ENCODE data around the gene USP13. TPM values are rescaled to one million over a fixed set of nuclear protein-coding genes. Genes with fewer than 3 reads are reported as not detected.

USP13 gene
- polyA plus RNA-seq, 3 donors: 0.31 to 1.6 (median 1.2) TPM

GRCh38 chr3:179750720-179751328 lies 98.0 kb downstream of the USP13 start:
- no peak overlapping the region for H3K4me3 ChIP-seq (replicated peaks in 1 of 3; ENCODE audit: low read depth in 2 of 3, low read length in 3 of 3)
- DNase-seq: no peak
- Mint-ChIP-seq H3K27me3 (ENCODE audit: low read depth in 3 of 3) (peaks cover 0 to 2% (median 0%) of the 10 kb centered on the region in 3 donors), H3K9me3 (no peaks in the 10 kb centered on the region), H3K4me3 (no peak overlapping the region), H3K36me3 (peaks cover 5 to 6% of the 10 kb centered on the region in 2 donors), H3K27ac (no peak overlapping the region), H3K4me1 (no peaks in the 10 kb centered on the region)
- no peak overlapping the region for H2AFZ ChIP-seq (ENCODE audit: insufficient read depth, low read depth, low read length, poor library complexity, severe bottlenecking)
- peaks cover 0 to 8% of the 10 kb centered on the region in 2 donors for H3K36me3 ChIP-seq (replicated peaks in 1 of 2; ENCODE audit: control insufficient read depth in 1 of 2, insufficient read depth in 2 of 2, low read length in 2 of 2)
- no peak overlapping the region for H3K27ac ChIP-seq (ENCODE audit: low read depth in 1 of 2, low read length in 2 of 2)
- no peaks in the 10 kb centered on the region for H4K20me1 ChIP-seq (ENCODE audit: insufficient read depth, low read length)
- H3K9ac ChIP-seq (ENCODE audit: insufficient read depth, low read length, poor library complexity, severe bottlenecking): no peak overlapping the region
- no peaks in the 10 kb centered on the region for H3K27me3 ChIP-seq (ENCODE audit: control insufficient read depth in 2 of 2, insufficient read depth in 2 of 2, low read length in 2 of 2)
- H3K4me2 ChIP-seq (replicated peaks; ENCODE audit: extremely low read depth, low read length, poor library complexity, severe bottlenecking): no peak overlapping the region
- no peaks in the 10 kb centered on the region for H3K4me1 ChIP-seq (ENCODE audit: control insufficient read depth in 1 of 2, insufficient read depth in 2 of 2, low read length in 2 of 2)
- WGBS (ENCODE audit: insufficient coverage): no CpG with 5 or more reads among the region's 6 CpGs
- intact Hi-C loops (cut with micrococcal nuclease): no loop called here
- no peaks in the 10 kb centered on the region for H3K79me2 ChIP-seq (ENCODE audit: insufficient read depth, low read length)
- no peaks in the 10 kb centered on the region for H3K9me3 ChIP-seq (replicated peaks in 1 of 2; ENCODE audit: control insufficient read depth in 1 of 2, insufficient read depth in 1 of 2, low read length in 2 of 2)
- peak; percentile 46 for TF ChIP-seq CTCF (IDR thresholded peaks at IDR 0.05)

- TF ChIP-seq CTCF (IDR thresholded peaks at IDR 0.05): no peak
- DNase-seq: peak; percentile 4 to 64 (median 6)
- H3K4me2 ChIP-seq (replicated peaks; ENCODE audit: extremely low read depth, low read length, poor library complexity, severe bottlenecking): no peak overlapping the region
- no peaks in the 10 kb centered on the region for H3K4me1 ChIP-seq (ENCODE audit: control insufficient read depth in 1 of 2, insufficient read depth in 2 of 2, low read length in 2 of 2)
- H3K9me3 ChIP-seq (replicated peaks in 1 of 2; ENCODE audit: control insufficient read depth in 1 of 2, insufficient read depth in 1 of 2, low read length in 2 of 2): no peaks in the 10 kb centered on the region
- H3K27ac ChIP-seq (ENCODE audit: low read depth in 1 of 2, low read length in 2 of 2): no peak overlapping the region
- H2AFZ ChIP-seq (ENCODE audit: insufficient read depth, low read depth, low read length, poor library complexity, severe bottlenecking): no peak overlapping the region
- Mint-ChIP-seq H3K9me3 (peaks cover 0 to 11% (median 4%) of the 10 kb centered on the region in 7 donors), H3K27ac (peak overlapping the region in 1 of 7 donors; percentile 12), H3K4me3 (no peak overlapping the region), H3K4me1 (peaks cover 4% of the 10 kb centered on the region), H3K36me3 (peaks cover 2 to 22% of the 10 kb centered on the region in 2 donors), H3K27me3 (ENCODE audit: low read depth in 3 of 3) (peaks cover 0 to 2% (median 0%) of the 10 kb centered on the region in 3 donors)
- intact Hi-C loops (cut with micrococcal nuclease): no loop called here
- peaks cover 0 to 3% of the 10 kb centered on the region in 2 donors for H3K36me3 ChIP-seq (replicated peaks in 1 of 2; ENCODE audit: control insufficient read depth in 1 of 2, insufficient read depth in 2 of 2, low read length in 2 of 2)
- no peaks in the 10 kb centered on the region for H3K27me3 ChIP-seq (ENCODE audit: control insufficient read depth in 2 of 2, insufficient read depth in 2 of 2, low read length in 2 of 2)
- 67% methylated on average over 7 of the region's 8 CpGs for WGBS (ENCODE audit: insufficient coverage)
- no peak overlapping the region for H3K9ac ChIP-seq (ENCODE audit: insufficient read depth, low read length, poor library complexity, severe bottlenecking)
- H3K79me2 ChIP-seq (ENCODE audit: insufficient read depth, low read length): no peaks in the 10 kb centered on the region
- H4K20me1 ChIP-seq (ENCODE audit: insufficient read depth, low read length): no peaks in the 10 kb centered on the region
- no peak overlapping the region for H3K4me3 ChIP-seq (replicated peaks in 1 of 3; ENCODE audit: low read depth in 2 of 3, low read length in 3 of 3)
These were observed 108.1 kb downstream of the USP13 start for GRCh38 chr3:179760944-179761343.
